ENCODE data around the gene EMX1.
"Not testable (repeated sequence)": the region's sequence is repeated elsewhere in the genome, so short reads cannot be mapped to it uniquely, and the experiment has no call there.

Gene EMX1

DNA sequence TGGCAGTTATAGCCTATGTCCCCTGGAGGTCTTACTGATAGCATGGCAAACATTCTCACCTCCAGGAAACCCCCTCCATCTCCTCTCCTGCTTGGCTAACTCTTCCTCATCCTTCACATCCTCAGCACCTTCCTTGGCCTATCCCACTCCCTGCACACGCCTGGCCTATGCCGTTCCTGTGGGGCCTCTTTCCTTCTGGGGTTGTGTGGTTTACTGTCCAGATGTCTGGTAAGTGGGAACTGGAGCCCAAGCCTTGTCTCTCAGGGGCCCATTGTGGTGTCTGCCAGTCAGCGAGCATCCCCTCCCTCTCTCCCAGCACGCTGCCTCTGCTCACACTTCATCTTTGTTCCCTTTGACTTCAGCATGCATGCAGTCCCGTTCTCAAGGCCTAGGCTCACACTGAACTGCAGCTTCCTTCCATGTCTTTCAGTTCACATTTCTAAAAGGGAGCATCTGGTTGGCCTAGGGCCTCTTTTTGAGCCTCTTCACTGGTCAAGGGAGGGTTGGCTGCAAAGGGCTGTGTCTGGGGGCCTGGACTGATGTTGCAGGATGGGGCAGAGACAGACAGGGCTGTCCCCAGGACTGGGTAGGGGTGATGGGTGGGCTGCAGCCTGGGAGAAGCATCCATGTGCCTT, 17.0 kb upstream of the EMX1 start:
- no peak for DNase-seq

DNA sequence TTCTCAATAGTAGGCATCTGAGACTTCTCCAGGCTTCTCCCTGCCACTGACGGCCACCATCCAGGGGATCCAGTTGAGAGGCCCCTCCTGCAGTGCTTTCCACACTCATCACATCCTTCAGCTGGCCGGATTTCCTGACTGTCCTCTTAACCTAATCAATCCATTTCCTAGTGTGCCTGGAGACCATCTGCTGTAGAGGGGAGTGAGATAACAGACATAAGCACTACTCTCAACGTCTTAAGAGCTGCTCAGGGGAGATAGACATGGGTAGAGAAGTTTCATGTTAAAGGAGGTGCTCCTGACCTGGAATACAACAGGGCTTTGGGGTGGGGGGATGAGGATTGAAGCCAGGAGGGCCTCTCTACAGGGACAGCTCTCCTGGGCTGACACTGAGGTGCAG, 15.9 kb upstream of the EMX1 start:
- no peak for DNase-seq

- DNase-seq = not testable (repeated sequence)
Observed at GRCh38 chr2:72907369-72907768, 9.9 kb upstream of the EMX1 start.

GRCh38 chr2:72908741-72909140, 8.6 kb upstream of the EMX1 start:
- no peak for DNase-seq

- DNase-seq = no peak
Observed at GRCh38 chr2:72911256-72911655, 6.1 kb upstream of the EMX1 start.

DNA sequence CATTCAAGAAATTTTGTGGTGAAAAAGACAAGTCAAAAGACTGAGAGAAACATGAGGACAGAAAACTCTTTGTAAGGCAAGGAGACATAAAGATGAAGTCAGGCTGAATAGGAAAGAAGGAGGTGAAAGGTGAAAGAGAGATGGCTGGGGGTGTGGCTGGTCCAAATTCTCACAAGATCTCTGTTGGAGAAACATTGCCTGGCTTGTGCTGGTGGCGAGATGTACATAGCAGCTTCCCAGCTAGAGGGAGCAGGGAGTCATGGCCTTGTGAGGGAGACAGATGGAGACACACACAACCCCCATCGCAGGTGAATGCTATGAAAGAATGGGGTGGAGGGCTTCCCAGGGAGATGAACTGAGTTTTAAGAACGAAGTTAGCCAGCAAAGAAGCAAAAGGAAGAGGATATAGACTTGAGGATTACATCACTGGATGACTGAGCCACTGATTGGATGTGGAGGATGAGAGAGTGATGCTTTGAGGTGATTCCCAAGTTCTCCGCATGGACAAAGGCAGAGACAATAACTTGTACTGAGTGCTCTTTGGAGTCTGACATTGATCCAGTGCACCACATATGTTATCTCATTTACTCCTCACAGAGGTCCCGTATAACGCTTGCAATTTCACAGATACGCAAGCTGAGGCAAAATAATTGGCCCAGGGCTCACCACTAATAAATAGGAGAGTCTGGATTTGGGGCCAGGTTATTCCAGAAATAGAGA, 3.7 kb upstream of the EMX1 start:
- DNase-seq = no peak

- no peak for DNase-seq
Observed at GRCh38 chr2:72914206-72914559, 3.1 kb upstream of the EMX1 start.

- DNase-seq = no peak
Observed at GRCh38 chr2:72914589-72915319, 2.6 kb upstream of the EMX1 start.

DNA sequence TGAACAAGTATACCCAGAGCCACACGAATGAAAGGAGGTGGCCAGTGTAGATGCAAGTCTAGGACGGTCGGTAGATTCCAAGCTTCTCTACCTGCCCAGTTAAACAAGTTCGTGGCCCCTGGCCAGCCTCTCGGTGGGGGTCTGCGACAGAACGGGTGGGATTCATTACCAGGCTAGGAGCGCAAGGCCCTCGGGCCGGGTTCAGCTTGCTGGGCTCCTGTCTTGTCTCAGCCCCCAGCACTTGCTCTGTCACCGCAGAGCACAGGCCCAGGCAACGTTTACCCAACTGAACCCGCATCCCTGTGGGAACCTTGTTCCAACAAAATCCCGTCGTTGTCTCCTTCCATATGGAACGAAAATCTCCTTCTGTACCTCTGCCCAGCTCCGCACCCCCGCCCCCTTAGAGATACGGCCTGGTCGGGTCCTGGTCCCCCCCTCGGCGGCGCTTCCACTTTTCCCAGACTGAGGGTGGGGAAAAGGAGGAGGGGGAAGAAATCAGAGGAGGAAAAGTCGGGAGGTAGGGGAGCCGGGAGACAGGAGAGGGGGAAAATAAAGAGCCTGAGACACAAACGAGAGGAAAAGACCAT, 1.9 kb upstream of the EMX1 start:
- DNase-seq = no peak

GRCh38 chr2:72915907-72916742, 1.2 kb upstream of the EMX1 start:
- no peak for DNase-seq

DNA sequence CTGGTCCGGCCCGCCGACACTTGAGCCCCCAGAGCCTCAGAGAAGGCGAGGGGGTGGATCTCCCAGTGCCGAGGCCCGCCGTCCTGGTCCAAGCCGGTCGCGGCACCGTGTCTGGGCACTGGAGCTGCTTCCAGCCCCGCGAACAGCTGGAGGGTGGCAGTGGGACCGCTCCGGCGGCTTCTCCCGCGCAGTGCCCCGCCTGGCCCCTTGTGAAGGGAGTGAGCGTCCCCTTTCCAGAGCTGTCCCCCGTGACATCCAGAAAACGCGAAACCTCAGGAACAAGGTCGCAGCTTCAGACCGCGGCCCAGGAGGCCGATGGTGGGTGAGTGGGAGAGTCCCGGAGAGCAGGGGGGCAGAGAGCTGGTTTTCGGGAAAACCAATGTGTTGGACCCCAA, 579 bp upstream of the EMX1 start:
- no peak for DNase-seq

GRCh38 chr2:72917877-72918553, 696 bp downstream of the EMX1 start:
- no peak for DNase-seq

- DNase-seq = no peak
Observed at GRCh38 chr2:72919414-72920317, 2.3 kb downstream of the EMX1 start.

DNA sequence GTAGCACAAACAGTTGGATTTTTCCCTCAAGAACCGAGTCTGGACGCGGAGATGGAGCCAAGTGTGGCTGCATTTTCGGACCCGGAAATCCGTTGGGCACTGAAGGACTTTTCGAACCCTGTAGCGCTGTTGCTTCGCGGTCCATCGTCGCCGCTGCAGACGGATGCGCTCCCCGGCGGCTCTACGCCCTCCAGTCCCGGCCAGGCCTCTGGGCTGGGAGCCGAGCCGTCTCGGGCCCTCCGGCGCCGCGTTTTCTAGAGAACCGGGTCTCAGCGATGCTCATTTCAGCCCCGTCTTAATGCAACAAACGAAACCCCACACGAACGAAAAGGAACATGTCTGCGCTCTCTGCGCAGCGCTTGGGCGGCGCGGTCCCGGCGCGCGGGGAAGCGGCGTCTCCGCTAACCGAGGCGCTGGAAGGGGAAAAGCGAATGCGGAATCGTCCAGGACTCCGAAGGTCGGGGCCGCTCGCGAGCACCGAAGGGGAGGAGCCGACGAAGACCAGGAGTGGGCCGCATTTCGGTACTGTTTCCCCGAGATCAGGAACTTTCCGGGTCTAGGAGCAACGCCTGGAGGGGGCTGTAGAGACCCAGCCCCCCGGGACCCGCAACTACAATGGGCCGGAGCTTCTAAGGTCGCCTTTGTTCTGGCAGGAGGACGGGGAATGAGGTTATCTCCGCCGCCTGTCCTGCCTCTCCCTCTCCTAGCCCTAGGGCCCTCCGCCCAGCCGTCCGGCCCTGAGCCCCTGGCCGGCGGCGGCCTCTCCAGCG, 3.2 kb downstream of the EMX1 start:
- DNase-seq = no peak

DNA sequence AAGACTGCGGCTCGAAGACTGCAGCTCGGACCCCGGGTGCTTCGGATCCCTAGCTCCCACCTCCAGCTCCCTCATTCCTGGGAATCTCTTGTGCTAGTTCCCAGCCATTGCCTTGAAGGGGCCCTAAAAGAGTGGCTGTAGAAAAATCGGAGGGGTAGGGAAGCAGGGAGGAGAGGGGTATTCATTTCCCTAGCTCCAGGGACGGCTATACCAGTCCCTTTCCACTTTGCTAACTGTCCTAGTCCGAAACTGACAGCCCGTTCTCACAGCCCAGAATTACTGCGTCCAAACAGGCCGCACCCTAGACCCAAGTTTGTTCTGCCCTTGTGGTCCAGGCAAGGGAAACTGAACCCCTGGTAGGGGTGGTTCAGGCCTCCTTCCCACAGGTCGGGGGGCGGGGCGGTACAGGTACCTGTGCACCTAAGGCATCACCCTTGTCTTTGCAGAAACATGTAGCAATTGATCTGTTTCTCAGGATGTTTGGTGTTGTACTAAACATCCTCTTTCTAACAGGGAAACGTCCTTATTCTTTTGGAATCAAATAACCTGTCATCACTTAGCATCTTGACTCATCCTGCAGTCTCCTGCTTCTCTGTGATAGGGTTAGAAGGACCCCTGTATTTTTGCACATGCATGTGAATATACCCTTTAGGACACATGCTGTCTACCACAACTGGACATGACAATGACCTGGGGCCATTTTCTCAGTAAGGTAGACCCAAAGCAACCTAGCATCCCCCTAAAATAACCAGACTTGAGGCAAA, 4.0 kb downstream of the EMX1 start:
- no peak for DNase-seq

- DNase-seq = no peak
Observed at GRCh38 chr2:72921853-72922252, 4.5 kb downstream of the EMX1 start.

DNA sequence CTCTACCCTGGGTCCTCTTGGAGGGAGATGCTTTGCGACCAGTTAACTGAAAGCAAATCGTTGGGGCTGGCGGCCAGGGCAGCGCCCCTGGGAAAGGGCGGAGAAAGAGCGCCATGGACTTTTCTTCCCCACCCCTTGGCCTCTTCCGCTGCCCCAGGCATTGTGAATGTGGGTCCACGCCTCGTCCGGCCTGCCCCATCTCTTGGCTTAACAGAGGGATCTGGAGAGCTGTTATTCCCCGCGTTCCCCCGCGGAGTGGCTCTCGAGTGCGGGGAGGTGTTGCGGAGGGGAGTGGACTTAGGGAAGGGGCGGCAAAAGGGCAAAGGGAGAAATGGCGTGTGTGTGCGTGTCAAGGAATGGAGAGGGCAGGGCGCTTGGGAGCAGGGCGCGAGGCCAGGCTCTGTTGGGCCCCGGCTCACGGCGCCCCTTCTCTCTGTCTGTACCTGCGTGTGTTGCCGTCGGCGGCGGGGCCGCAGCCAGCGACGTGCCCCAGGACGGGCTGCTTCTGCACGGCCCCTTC, 6.6 kb downstream of the EMX1 start:
- no peak for DNase-seq

- no peak for DNase-seq
Observed at GRCh38 chr2:72924353-72925240, 7.3 kb downstream of the EMX1 start.
